ENCODE results near the gene CDH7. TPM values are rescaled to one million over a fixed set of nuclear protein-coding genes. Genes with fewer than 3 reads are reported as not detected.

The CDH7 gene
- total RNA-seq, 1 experiment from 2014 or later, result not detected

DNA sequence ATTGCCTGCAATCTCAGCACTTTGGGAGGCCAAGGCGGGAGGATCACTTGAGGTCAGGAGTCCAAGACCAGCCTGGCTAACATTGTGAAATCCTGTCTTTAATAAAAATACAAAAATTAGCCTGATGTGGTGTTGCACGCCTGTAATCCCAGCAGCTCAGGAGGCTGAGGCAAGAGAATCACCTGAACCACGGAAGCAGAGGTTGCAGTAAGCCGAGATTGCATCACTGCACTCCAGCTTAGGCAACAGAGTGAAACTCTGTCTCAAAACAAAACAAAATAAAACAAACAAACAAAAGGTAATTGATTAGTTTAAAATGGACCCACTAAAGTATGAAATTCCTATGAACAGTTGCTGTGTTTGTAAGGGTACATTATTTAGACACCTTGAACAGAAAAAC lies 39.8 kb downstream of the CDH7 start:
- DNase-seq, result no peak
- H3K27me3 ChIP-seq (ENCODE audit: low read length), result no peaks in the 10 kb centered on the region
- H3K79me2 ChIP-seq (ENCODE audit: low read length), result no peaks in the 10 kb centered on the region
- no peak overlapping the region for H3K9ac ChIP-seq (ENCODE audit: low read length)
- H3K4me3 ChIP-seq (ENCODE audit: low read length), result no peak overlapping the region
- 0 out of 2 replicates have a peak, but pooled peaks cover 4% of the 10 kb centered on the region for H3K36me3 ChIP-seq (ENCODE audit: insufficient read depth, low read length)
- H3K4me1 ChIP-seq (ENCODE audit: low read length), result no peaks in the 10 kb centered on the region
- no peaks in the 10 kb centered on the region for H4K20me1 ChIP-seq (ENCODE audit: insufficient read depth, low read depth, low read length)
- H3K9me2 ChIP-seq (replicated peaks; ENCODE audit: insufficient read depth, low read length), result no peaks in the 10 kb centered on the region
- no peak overlapping the region for H3K4me2 ChIP-seq (ENCODE audit: low read depth, low read length, poor library complexity, severe bottlenecking)
- H3K27ac ChIP-seq (ENCODE audit: low read length), result no peak overlapping the region
- H3K9me3 ChIP-seq (ENCODE audit: low read length), result peaks cover 55% of the 10 kb centered on the region
- no peak overlapping the region for H2AFZ ChIP-seq (ENCODE audit: low read length)

DNA sequence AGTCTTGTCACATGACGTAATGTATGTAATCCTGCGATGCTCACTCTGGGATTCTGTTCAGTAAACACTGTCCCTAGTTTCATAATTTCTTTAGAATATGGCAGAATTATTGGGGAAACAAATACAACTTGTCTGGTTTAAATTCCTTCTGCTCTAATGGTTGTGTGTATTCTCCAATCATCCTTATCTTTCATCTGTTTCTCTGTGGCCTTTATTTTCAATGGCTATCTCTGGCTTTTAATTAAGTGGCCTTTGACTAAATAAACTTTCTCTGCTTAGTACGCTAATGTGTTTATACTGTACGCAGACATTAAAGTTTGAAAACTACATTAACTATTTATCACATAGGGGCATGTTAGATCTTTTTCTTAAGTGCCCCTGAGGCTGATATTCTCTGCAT lies 40.9 kb downstream of the CDH7 start:
- no peaks in the 10 kb centered on the region for H3K4me1 ChIP-seq (ENCODE audit: low read length)
- H3K9me3 ChIP-seq (ENCODE audit: low read length), result peaks cover 52% of the 10 kb centered on the region
- H3K9ac ChIP-seq (ENCODE audit: low read length), result no peak overlapping the region
- H3K27me3 ChIP-seq (ENCODE audit: low read length), result no peaks in the 10 kb centered on the region
- H3K9me2 ChIP-seq (replicated peaks; ENCODE audit: insufficient read depth, low read length), result no peaks in the 10 kb centered on the region
- H3K79me2 ChIP-seq (ENCODE audit: low read length), result no peaks in the 10 kb centered on the region
- no peak overlapping the region for H2AFZ ChIP-seq (ENCODE audit: low read length)
- no peak for DNase-seq
- no peak overlapping the region for H3K4me2 ChIP-seq (ENCODE audit: low read depth, low read length, poor library complexity, severe bottlenecking)
- H3K36me3 ChIP-seq (ENCODE audit: insufficient read depth, low read length), result 0 out of 2 replicates have a peak, but pooled peaks cover 4% of the 10 kb centered on the region
- H4K20me1 ChIP-seq (ENCODE audit: insufficient read depth, low read depth, low read length), result no peaks in the 10 kb centered on the region
- no peak overlapping the region for H3K4me3 ChIP-seq (ENCODE audit: low read length)
- H3K27ac ChIP-seq (ENCODE audit: low read length), result no peak overlapping the region

DNA sequence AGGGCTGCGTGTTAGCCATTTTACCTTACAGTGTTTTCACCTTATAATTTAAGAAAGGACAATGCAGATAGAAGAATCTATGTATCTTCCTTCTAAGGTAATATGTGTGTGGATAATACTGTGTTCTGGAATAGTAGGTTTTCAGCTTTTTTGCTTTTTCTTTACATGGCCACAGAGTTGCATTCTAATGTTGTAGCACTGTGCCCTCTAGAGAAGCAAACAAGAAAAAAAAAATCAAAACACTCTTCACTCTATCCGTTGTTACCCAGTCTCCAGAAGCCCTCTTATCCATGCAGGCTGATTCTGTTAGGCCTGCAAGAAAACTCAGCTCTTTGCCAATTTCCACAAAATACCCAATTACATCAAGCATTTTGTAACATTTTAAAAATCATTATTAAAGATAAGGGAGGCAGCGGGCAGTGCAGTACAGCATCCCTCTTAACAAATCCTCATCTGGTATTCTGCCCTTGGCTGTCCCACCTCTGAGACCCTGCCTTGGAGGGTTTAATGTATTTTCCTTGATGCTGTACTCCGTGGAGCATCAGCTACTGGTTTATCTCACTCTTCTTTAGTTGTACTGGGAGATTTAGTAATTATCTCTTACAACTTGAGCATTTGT lies 41.8 kb downstream of the CDH7 start:
- DNase-seq, result no peak
- no peak overlapping the region for H3K4me2 ChIP-seq (ENCODE audit: low read depth, low read length, poor library complexity, severe bottlenecking)
- 0 out of 2 replicates have a peak, but pooled peaks cover 4% of the 10 kb centered on the region for H3K36me3 ChIP-seq (ENCODE audit: insufficient read depth, low read length)
- H3K27ac ChIP-seq (ENCODE audit: low read length), result no peak overlapping the region
- no peaks in the 10 kb centered on the region for H3K4me1 ChIP-seq (ENCODE audit: low read length)
- no peaks in the 10 kb centered on the region for H4K20me1 ChIP-seq (ENCODE audit: insufficient read depth, low read depth, low read length)
- peaks cover 48% of the 10 kb centered on the region for H3K9me3 ChIP-seq (ENCODE audit: low read length)
- H2AFZ ChIP-seq (ENCODE audit: low read length), result no peak overlapping the region
- H3K4me3 ChIP-seq (ENCODE audit: low read length), result no peak overlapping the region
- no peaks in the 10 kb centered on the region for H3K27me3 ChIP-seq (ENCODE audit: low read length)
- no peaks in the 10 kb centered on the region for H3K79me2 ChIP-seq (ENCODE audit: low read length)
- H3K9ac ChIP-seq (ENCODE audit: low read length), result no peak overlapping the region
- no peaks in the 10 kb centered on the region for H3K9me2 ChIP-seq (replicated peaks; ENCODE audit: insufficient read depth, low read length)

DNA sequence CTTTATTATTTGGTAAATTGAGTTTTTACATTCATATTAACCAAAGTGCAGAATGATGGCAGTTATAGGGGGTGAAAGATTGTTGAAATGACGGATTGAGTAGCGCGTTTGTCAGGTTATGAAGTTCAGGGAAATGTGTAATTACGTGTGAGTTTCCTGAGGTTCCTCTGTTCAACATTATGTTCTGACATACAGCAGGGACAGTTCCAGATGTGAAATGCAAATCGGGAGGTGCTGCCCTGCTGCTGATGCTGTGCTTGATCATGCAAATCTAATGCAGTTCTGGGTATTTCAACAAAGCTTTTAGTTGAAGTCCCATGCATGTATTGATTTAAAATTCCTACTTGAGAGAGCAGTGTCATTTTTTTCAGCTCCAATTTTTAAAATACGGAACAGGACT lies 57.9 kb downstream of the CDH7 start:
- Histone ChIP-seq H3K27me3 (ENCODE audit: low read length) (no peaks in the 10 kb centered on the region), H3K4me1 (ENCODE audit: low read length) (peaks cover 5% of the 10 kb centered on the region), H2AFZ (ENCODE audit: low read length) (no peak overlapping the region), H3K79me2 (ENCODE audit: low read length) (no peaks in the 10 kb centered on the region), H3K9me3 (ENCODE audit: low read length) (peaks cover 32% of the 10 kb centered on the region), H3K4me3 (ENCODE audit: low read length) (no peak overlapping the region), H3K36me3 (ENCODE audit: insufficient read depth, low read length) (no peaks in the 10 kb centered on the region), H3K27ac (ENCODE audit: low read length) (no peak overlapping the region), H3K4me2 (ENCODE audit: low read depth, low read length, poor library complexity, severe bottlenecking) (no peak overlapping the region), H3K9ac (ENCODE audit: low read length) (no peak overlapping the region), H4K20me1 (ENCODE audit: insufficient read depth, low read depth, low read length) (no peaks in the 10 kb centered on the region), H3K9me2 (replicated peaks; ENCODE audit: insufficient read depth, low read length) (no peaks in the 10 kb centered on the region)
- DNase-seq, result no peak

DNA sequence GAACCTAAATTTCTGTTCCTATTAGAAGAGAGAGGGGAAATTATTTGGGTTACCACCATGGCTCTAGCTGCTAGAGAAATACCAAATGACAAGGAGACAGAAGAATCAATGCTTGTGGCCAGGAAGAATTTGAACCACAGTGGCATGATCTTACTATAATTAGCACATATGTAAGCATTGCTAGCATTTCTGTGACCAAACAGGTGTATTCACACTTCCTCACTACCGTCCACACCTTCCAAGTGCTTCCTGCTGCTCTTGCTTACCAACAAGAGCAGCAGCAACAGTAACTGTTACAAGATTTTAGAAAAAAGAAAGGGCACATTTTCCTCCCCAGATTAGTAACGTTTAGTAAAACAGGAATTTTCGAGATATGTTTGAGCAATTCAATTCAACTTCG lies 60.5 kb downstream of the CDH7 start:
- Histone ChIP-seq H3K4me3 (ENCODE audit: low read length) (no peak overlapping the region), H2AFZ (ENCODE audit: low read length) (no peak overlapping the region), H3K4me2 (ENCODE audit: low read depth, low read length, poor library complexity, severe bottlenecking) (no peak overlapping the region), H3K9ac (ENCODE audit: low read length) (no peak overlapping the region), H3K79me2 (ENCODE audit: low read length) (no peaks in the 10 kb centered on the region), H3K4me1 (ENCODE audit: low read length) (peaks cover 5% of the 10 kb centered on the region), H3K9me2 (replicated peaks; ENCODE audit: insufficient read depth, low read length) (no peaks in the 10 kb centered on the region), H4K20me1 (ENCODE audit: insufficient read depth, low read depth, low read length) (no peaks in the 10 kb centered on the region), H3K36me3 (ENCODE audit: insufficient read depth, low read length) (no peaks in the 10 kb centered on the region), H3K27me3 (ENCODE audit: low read length) (no peaks in the 10 kb centered on the region), H3K27ac (ENCODE audit: low read length) (no peak overlapping the region), H3K9me3 (ENCODE audit: low read length) (peaks cover 27% of the 10 kb centered on the region)
- no peak for DNase-seq

DNA sequence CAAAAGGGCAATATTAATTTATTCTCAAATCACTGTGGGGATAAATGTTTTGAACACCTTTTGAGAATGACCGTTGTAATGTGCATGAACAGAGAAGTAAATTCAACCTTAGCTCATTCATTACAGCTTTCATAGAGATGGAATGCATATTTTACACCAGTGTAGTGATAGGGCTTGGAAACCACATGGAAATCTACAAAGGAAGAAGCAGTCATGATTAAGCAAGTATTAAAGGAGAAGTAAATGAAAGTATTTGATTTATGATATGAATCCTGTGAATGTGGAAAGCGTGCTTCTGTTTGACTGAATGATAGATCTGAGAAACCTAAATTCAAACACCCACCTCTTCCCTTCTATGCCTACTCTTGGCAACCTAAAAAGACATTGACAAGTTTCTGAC lies 64.7 kb downstream of the CDH7 start:
- H4K20me1 ChIP-seq (ENCODE audit: insufficient read depth, low read depth, low read length), result no peaks in the 10 kb centered on the region
- H3K9me3 ChIP-seq (ENCODE audit: low read length), result peaks cover 46% of the 10 kb centered on the region
- H3K79me2 ChIP-seq (ENCODE audit: low read length), result no peaks in the 10 kb centered on the region
- H3K4me2 ChIP-seq (ENCODE audit: low read depth, low read length, poor library complexity, severe bottlenecking), result no peak overlapping the region
- H3K36me3 ChIP-seq (ENCODE audit: insufficient read depth, low read length), result no peaks in the 10 kb centered on the region
- H3K27ac ChIP-seq (ENCODE audit: low read length), result no peak overlapping the region
- no peak overlapping the region for H3K4me3 ChIP-seq (ENCODE audit: low read length)
- no peak overlapping the region for H2AFZ ChIP-seq (ENCODE audit: low read length)
- no peaks in the 10 kb centered on the region for H3K27me3 ChIP-seq (ENCODE audit: low read length)
- no peak overlapping the region for H3K9ac ChIP-seq (ENCODE audit: low read length)
- DNase-seq, result no peak
- H3K9me2 ChIP-seq (replicated peaks; ENCODE audit: insufficient read depth, low read length), result no peaks in the 10 kb centered on the region
- H3K4me1 ChIP-seq (ENCODE audit: low read length), result no peaks in the 10 kb centered on the region

DNA sequence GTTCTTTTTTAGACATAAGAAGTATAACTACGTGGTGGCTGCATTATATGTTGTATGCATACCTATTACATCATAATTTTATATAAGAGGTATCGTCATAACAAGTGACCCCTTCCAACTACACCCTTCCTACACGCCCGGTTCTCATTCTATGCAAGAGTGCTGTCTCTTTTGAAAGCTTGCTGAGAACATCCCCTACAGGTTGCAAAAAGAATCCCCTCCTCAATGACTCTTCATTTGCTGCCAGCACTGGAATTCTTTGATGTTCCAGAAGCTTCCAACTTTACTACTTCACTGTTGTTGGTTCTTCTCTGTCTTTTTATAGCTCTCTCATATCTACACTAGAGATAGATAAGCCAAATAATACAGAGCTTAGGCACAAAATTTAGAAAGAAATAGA lies 66.4 kb downstream of the CDH7 start:
- Histone ChIP-seq H2AFZ (ENCODE audit: low read length) (no peak overlapping the region), H3K9ac (ENCODE audit: low read length) (no peak overlapping the region), H3K36me3 (ENCODE audit: insufficient read depth, low read length) (no peaks in the 10 kb centered on the region), H3K9me3 (ENCODE audit: low read length) (peaks cover 53% of the 10 kb centered on the region), H4K20me1 (ENCODE audit: insufficient read depth, low read depth, low read length) (no peaks in the 10 kb centered on the region), H3K79me2 (ENCODE audit: low read length) (no peaks in the 10 kb centered on the region), H3K4me1 (ENCODE audit: low read length) (no peaks in the 10 kb centered on the region), H3K27me3 (ENCODE audit: low read length) (no peaks in the 10 kb centered on the region), H3K27ac (ENCODE audit: low read length) (no peak overlapping the region), H3K4me3 (ENCODE audit: low read length) (no peak overlapping the region), H3K9me2 (replicated peaks; ENCODE audit: insufficient read depth, low read length) (no peaks in the 10 kb centered on the region), H3K4me2 (ENCODE audit: low read depth, low read length, poor library complexity, severe bottlenecking) (no peak overlapping the region)
- no peak for DNase-seq

DNA sequence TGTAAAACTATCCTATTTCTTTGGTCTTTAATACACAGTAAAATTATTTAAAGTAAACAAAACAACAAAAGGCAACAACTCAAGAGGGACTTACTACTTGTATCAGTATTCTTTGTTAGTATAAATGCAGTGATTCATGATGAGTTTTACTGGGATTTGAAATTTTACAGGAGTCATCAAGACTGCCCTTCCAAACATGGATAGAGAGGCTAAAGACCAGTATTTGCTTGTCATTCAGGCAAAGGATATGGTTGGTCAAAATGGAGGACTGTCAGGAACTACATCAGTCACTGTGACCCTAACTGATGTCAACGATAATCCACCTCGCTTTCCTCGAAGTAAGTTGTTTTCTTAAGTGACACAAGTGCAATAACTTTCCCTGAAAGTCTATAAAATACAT lies 71.1 kb downstream of the CDH7 start:
- H3K9me2 ChIP-seq (replicated peaks; ENCODE audit: insufficient read depth, low read length), result no peaks in the 10 kb centered on the region
- H3K4me3 ChIP-seq (ENCODE audit: low read length), result no peak overlapping the region
- H3K9ac ChIP-seq (ENCODE audit: low read length), result no peak overlapping the region
- no peak overlapping the region for H3K4me2 ChIP-seq (ENCODE audit: low read depth, low read length, poor library complexity, severe bottlenecking)
- no peak overlapping the region for H3K27ac ChIP-seq (ENCODE audit: low read length)
- H3K36me3 ChIP-seq (ENCODE audit: insufficient read depth, low read length), result no peaks in the 10 kb centered on the region
- H3K27me3 ChIP-seq (ENCODE audit: low read length), result no peaks in the 10 kb centered on the region
- H3K79me2 ChIP-seq (ENCODE audit: low read length), result no peaks in the 10 kb centered on the region
- no peaks in the 10 kb centered on the region for H3K4me1 ChIP-seq (ENCODE audit: low read length)
- H3K9me3 ChIP-seq (ENCODE audit: low read length), result peaks cover 53% of the 10 kb centered on the region
- no peaks in the 10 kb centered on the region for H4K20me1 ChIP-seq (ENCODE audit: insufficient read depth, low read depth, low read length)
- no peak for DNase-seq
- no peak overlapping the region for H2AFZ ChIP-seq (ENCODE audit: low read length)
